GM12878 (cell line): Measurements from ENCODE around the gene MCEMP1. TPM values are rescaled to one million over a fixed set of nuclear protein-coding genes. Genes with fewer than 3 reads are reported as not detected.

Experiments
- ATAC-seq: fragments of 200-7000 bp; cut with Tn5 transposase; 3 replicates; pipeline ENCODE4 v1.9.1; 2020; ENCODE audit warnings: mild to moderate bottlenecking, moderate library complexity
- BruUV-seq: library from RNA; stranded (reverse); fragments of 400-500 nt; replicated peaks from 2 replicates; lab custom pipeline; 2021; lab: Mats Ljungman, UMichigan
- CTCF ChIA-PET: fragments of 300-600 bp; sonication (Branson Sonifier 250); formaldehyde crosslinking; extraction: SDS; loops from one replicate; lab custom pipeline; 2021; ENCODE audit warnings: inconsistent platforms; lab: Yijun Ruan, JAX
- POLR2A ChIA-PET: fragments of 350-600 bp; formaldehyde crosslinking; extraction: SDS; loops from one replicate; lab custom pipeline; 2021; ENCODE audit warnings: inconsistent platforms; lab: Charles Lee
- RAD21 ChIA-PET: fragments of 300-600 bp; sonication (Branson Sonifier 250); formaldehyde crosslinking; loops from one replicate; lab custom pipeline; 2023; ENCODE audit warnings: antibody characterized with exemption; ENCODE audit not compliant: unreplicated experiment; lab: Charles Lee
- SMC1A ChIA-PET: fragments of 300-600 bp; sonication (Branson Sonifier 250); formaldehyde crosslinking; loops from one replicate; lab custom pipeline; 2023; ENCODE audit not compliant: unreplicated experiment, uncharacterized antibody; lab: Charles Lee
- DNase-seq: peaks from one replicate; pipeline ENCODE4 v3.0.0-alpha.2; 2011; ENCODE audit warnings: low read depth, low spot score
- FAIRE-seq: peaks from 3 replicates; lab custom pipeline; 2011; peaks lifted over from hg19 to GRCh38; lab: Jason Lieb, UNC
- H2AFZ ChIP-seq: 2 replicates; pipeline ENCODE4 v1.6.0; 2011; ENCODE audit warnings: low read depth, low read length, control low read depth; ENCODE audit not compliant: control insufficient read depth
- H3K27ac ChIP-seq: 2 replicates; pipeline ENCODE4 v1.5.1; 2011; ENCODE audit warnings: control low read depth; ENCODE audit not compliant: control insufficient read depth, insufficient read depth
- H3K27me3 ChIP-seq, 2 experiments: replicated peaks in 1 of 2; 2 replicates each; pipeline versions ENCODE4 v1.6.0 to v1.6.1; 2011; ENCODE audit warnings: low read length in 1 of 2; ENCODE audit not compliant: control insufficient read depth in 2 of 2, insufficient read depth in 2 of 2
- H3K36me3 ChIP-seq, 2 experiments: 2 replicates each; pipeline ENCODE4 v1.5.1; 2011; ENCODE audit warnings: low read length in 1 of 2; ENCODE audit not compliant: control insufficient read depth in 2 of 2, insufficient read depth in 2 of 2
- H3K4me1 ChIP-seq: 2 replicates; pipeline ENCODE4 v1.6.1; 2011; ENCODE audit warnings: mild to moderate bottlenecking, low read length, moderate library complexity, mixed read lengths; ENCODE audit not compliant: control insufficient read depth, insufficient read depth
- H3K4me2 ChIP-seq: 2 replicates; pipeline ENCODE4 v1.6.0; 2011; ENCODE audit warnings: control low read depth; ENCODE audit not compliant: control insufficient read depth, insufficient read depth
- H3K4me3 ChIP-seq: fragments of 200-600 bp; sonication (generic); 2 replicates; pipeline ENCODE4 v1.5.1; 2016
- H3K79me2 ChIP-seq: 2 replicates; pipeline ENCODE4 v1.6.0; 2011; ENCODE audit warnings: low read length; ENCODE audit not compliant: control insufficient read depth, insufficient read depth
- H3K9ac ChIP-seq: 2 replicates; pipeline ENCODE4 v1.8.0; 2011; ENCODE audit warnings: low read length, control low read depth, mixed read lengths; ENCODE audit not compliant: control insufficient read depth, insufficient read depth
- H3K9me3 ChIP-seq: replicated peaks from 3 replicates; pipeline ENCODE4 v1.5.1; 2011; ENCODE audit warnings: mild to moderate bottlenecking, low read length; ENCODE audit not compliant: control insufficient read depth, insufficient read depth
- H4K20me1 ChIP-seq: 2 replicates; pipeline ENCODE4 v1.6.0; 2011; ENCODE audit not compliant: control insufficient read depth, insufficient read depth
- BACH1 ChIP-seq: fragments of 450-650 bp; IDR thresholded peaks from 2 replicates; pipeline ENCODE4 v1.6.1; 2017; ENCODE audit warnings: mild to moderate bottlenecking, borderline replicate concordance
- BCL11A ChIP-seq: IDR thresholded peaks from 2 replicates; pipeline ENCODE4 v1.6.1; 2011; ENCODE audit warnings: low read depth, low read length
- BRCA1 ChIP-seq: IDR thresholded peaks from 2 replicates; pipeline ENCODE4 v1.6.1; 2011; ENCODE audit warnings: low read depth, low read length, improper control_type of control experiment
- CREM ChIP-seq: IDR thresholded peaks from 2 replicates; pipeline ENCODE4 v1.6.1; 2014; ENCODE audit warnings: antibody characterized with exemption, low read depth
- FOXM1 ChIP-seq: IDR thresholded peaks from 2 replicates; pipeline ENCODE4 v1.6.1; 2012; ENCODE audit warnings: low read depth, mild to moderate bottlenecking, inconsistent platforms, low read length, moderate library complexity
- IRF4 ChIP-seq: IDR thresholded peaks from 2 replicates; pipeline ENCODE4 v1.6.1; 2011; ENCODE audit warnings: low read depth, low read length
- KLF5 ChIP-seq: fragments of 450-650 bp; IDR thresholded peaks from 2 replicates; pipeline ENCODE4 v1.6.1; 2014; ENCODE audit warnings: mild to moderate bottlenecking; ENCODE audit not compliant: partially characterized antibody
- MEF2B ChIP-seq: fragments of 450-650 bp; IDR thresholded peaks from 2 replicates; pipeline ENCODE4 v1.6.1; 2018; ENCODE audit warnings: mild to moderate bottlenecking, moderate library complexity; ENCODE audit not compliant: partially characterized antibody, poor library complexity, severe bottlenecking
- MTA2 ChIP-seq: fragments of 450-650 bp; IDR thresholded peaks from 2 replicates; pipeline ENCODE4 v1.6.1; 2016; ENCODE audit warnings: low read depth, mild to moderate bottlenecking, moderate library complexity
- MTA3 ChIP-seq: IDR thresholded peaks from 2 replicates; pipeline ENCODE4 v1.6.1; 2012; ENCODE audit warnings: low read length, inconsistent platforms, borderline replicate concordance
- NR2F1 ChIP-seq: fragments of 450-650 bp; conservative IDR thresholded peaks from 2 replicates; pipeline ENCODE4 v1.6.1; 2017; ENCODE audit warnings: mild to moderate bottlenecking
- RCOR1 ChIP-seq: conservative IDR thresholded peaks from 2 replicates; pipeline ENCODE4 v1.6.1; 2012; ENCODE audit warnings: low read depth, low read length, improper control_type of control experiment
- RELA ChIP-seq: fragments of 450-650 bp; IDR thresholded peaks from 2 replicates; pipeline ENCODE4 v1.8.0; 2014; ENCODE audit warnings: borderline replicate concordance; ENCODE audit not compliant: partially characterized antibody
- SMAD1 ChIP-seq: fragments of 450-650 bp; IDR thresholded peaks from 2 replicates; pipeline ENCODE4 v1.6.1; 2018; ENCODE audit warnings: mild to moderate bottlenecking, low read depth; ENCODE audit not compliant: partially characterized antibody
- SP1 ChIP-seq: IDR thresholded peaks from one replicate; pipeline ENCODE4 v1.6.1; 2011; ENCODE audit warnings: low read depth, low read length
- SUZ12 ChIP-seq: fragments of 200-600 bp; sonication (generic); IDR thresholded peaks from one replicate; pipeline ENCODE4 v1.6.1; 2018; ENCODE audit warnings: antibody characterized with exemption, mild to moderate bottlenecking; ENCODE audit not compliant: unreplicated experiment
- YBX1 ChIP-seq: fragments of 450-650 bp; IDR thresholded peaks from 2 replicates; pipeline ENCODE4 v1.6.1; 2016; ENCODE audit warnings: antibody characterized with exemption
- ZNF217 ChIP-seq: fragments of 450-650 bp; IDR thresholded peaks from 2 replicates; pipeline ENCODE4 v1.6.1; 2017; ENCODE audit warnings: antibody characterized with exemption, mild to moderate bottlenecking
- WGBS: methylation state at CpG from one replicate; pipeline ENCODE4 v1.1.6; 2016; ENCODE audit warnings: low lambda C conversion rate; ENCODE audit not compliant: insufficient replicate concordance, insufficient coverage; ENCODE audit errors: missing lambda C conversion rate; 5-methylcytosine and 5-hydroxymethylcytosine counted together
- in situ Hi-C: fragments of 300-500 bp; cut with MboI; formaldehyde crosslinking; loops from 9 replicates; pipeline ENCODE4 v1.14.3; 2018; ENCODE audit warnings: mixed read lengths
- intact Hi-C: fragments of 100-400 bp; cut with micrococcal nuclease; formaldehyde crosslinking; loops from one replicate; pipeline ENCODE4 v1.14.2; 2022; ENCODE audit not compliant: unreplicated experiment
- polyA plus RNA-seq, 11 experiments: library from polyadenylated mRNA; depleted of rRNA in 4 of 11; unstranded in 6 of 11; stranded (reverse) in 5 of 11; fragments of >200 nt; fragmentation: Nextera tagmentation in 4 of 11; fragmentation: Illumina TruSeq in 1 of 11; extraction: Ambion mirVana in 4 of 11; extraction: Trizol in 1 of 11; gene quantifications; 1 replicate in 1 of 11; 2 replicates in 10 of 11; pipeline versions ENCODE4 v1.2.1 to v1.2.3, GENCODE V29; 2011 to 2016; ENCODE audit warnings: inconsistent platforms in 2 of 11, missing spikeins in 2 of 11, low read depth in 1 of 11
- total RNA-seq, 4 experiments: library from RNA; depleted of rRNA in 3 of 4; stranded (reverse); fragments of >200 nt in 3 of 4; fragmentation: Illumina TruSeq in 1 of 4; extraction: Trizol in 1 of 4; gene quantifications; 2 replicates each; pipeline versions ENCODE4 v1.2.1 to v1.2.3, GENCODE V29; 2013 to 2021
- TF ChIP-seq, protein P1 (sequence below): fragments of 450-650 bp; IDR thresholded peaks from 2 replicates; pipeline ENCODE4 v1.6.1; 2018; ENCODE audit warnings: borderline replicate concordance, mild to moderate bottlenecking; ENCODE audit not compliant: partially characterized antibody
- TF ChIP-seq, protein P2 (sequence below): fragments of 450-650 bp; IDR thresholded peaks from 2 replicates; pipeline ENCODE4 v1.6.1; 2014; ENCODE audit warnings: mild to moderate bottlenecking

The MCEMP1 gene
- total and polyA plus RNA-seq, 10 of the 15 experiments (the other 5 are each of a cell fraction or from before 2014, with no cell fraction given) = 0.08 to 0.55 (median 0.26) TPM; not detected in 1

DNA sequence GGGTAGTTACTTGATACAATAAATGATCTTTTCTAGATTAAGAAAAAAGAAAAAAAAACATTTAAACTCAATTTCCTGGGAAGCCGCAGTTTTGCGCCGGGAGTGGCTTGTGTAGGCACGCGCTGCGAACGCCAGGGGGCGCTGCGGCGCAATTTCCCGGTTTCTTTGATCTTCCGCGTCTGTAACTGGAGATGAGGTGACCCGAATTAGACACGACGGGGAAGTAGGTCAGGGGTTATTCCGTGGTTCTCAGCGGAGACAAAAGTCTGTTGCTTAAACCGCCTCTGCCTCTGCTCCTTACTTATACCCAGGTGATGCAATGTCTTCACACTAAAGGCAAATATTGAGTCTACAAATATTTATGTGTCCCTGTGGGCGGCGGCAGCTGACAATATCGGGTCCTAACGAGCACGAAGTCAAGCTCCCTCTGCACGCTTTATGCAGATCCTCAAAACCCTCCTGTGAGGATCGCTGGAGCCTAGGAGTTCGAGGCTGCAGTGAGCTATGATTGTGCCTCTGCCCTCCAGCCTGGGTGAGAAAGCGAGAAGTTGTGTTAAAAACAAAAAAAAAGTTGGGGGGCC is 24.7 kb upstream of the MCEMP1 start (continued):
- TF ChIP-seq, protein P1, sequence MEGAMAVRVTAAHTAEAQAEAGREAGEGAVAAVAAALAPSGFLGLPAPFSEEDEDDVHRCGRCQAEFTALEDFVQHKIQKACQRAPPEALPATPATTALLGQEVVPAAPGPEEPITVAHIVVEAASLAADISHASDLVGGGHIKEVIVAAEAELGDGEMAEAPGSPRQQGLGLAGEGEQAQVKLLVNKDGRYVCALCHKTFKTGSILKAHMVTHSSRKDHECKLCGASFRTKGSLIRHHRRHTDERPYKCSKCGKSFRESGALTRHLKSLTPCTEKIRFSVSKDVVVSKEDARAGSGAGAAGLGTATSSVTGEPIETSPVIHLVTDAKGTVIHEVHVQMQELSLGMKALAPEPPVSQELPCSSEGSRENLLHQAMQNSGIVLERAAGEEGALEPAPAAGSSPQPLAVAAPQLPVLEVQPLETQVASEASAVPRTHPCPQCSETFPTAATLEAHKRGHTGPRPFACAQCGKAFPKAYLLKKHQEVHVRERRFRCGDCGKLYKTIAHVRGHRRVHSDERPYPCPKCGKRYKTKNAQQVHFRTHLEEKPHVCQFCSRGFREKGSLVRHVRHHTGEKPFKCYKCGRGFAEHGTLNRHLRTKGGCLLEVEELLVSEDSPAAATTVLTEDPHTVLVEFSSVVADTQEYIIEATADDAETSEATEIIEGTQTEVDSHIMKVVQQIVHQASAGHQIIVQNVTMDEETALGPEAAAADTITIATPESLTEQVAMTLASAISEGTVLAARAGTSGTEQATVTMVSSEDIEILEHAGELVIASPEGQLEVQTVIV = no peak
- TF ChIP-seq SP1 (peak; percentile 16), KLF5 (no peak), CREM (peak; percentile 73), RCOR1 (0 out of 2 replicates have a peak, but pooled peaks have one; percentile 73), IRF4 (peak; percentile 95)
- TF ChIP-seq, protein P2, sequence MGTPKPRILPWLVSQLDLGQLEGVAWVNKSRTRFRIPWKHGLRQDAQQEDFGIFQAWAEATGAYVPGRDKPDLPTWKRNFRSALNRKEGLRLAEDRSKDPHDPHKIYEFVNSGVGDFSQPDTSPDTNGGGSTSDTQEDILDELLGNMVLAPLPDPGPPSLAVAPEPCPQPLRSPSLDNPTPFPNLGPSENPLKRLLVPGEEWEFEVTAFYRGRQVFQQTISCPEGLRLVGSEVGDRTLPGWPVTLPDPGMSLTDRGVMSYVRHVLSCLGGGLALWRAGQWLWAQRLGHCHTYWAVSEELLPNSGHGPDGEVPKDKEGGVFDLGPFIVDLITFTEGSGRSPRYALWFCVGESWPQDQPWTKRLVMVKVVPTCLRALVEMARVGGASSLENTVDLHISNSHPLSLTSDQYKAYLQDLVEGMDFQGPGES = no peak

DNA sequence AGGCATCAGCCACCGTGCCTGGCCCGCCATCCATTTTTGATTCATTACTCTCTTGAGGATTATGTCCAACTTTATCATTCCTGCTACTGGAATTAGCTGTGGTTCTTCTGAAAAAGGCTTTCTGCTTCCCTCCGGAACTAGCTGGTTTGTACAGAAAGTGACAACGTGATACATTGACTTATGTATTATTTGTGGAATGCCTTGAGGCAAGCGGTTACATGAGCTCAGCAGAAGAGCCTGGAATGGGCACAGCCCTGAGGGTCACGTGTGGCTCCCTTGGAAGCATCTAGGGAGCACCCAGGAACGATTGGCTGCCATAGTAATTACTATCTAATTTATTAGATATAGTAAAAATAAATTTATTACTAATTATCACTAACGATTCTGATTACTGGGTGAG is 22.5 kb upstream of the MCEMP1 start:
- H3K9ac ChIP-seq = no peak overlapping the region
- intact Hi-C loops (no loop called here), in situ Hi-C loops (no loop called here)
- no peaks in the 10 kb centered on the region; a peak in 1 of 4 replicates for H3K27me3 ChIP-seq
- no peak overlapping the region for H2AFZ ChIP-seq
- no TSS peak for BruUV-seq
- ATAC-seq = no peak
- POLR2A ChIA-PET = no interaction called here
- H3K79me2 ChIP-seq = no peaks in the 10 kb centered on the region
- H4K20me1 ChIP-seq = no peaks in the 10 kb centered on the region
- peaks cover 20% of the 10 kb centered on the region for H3K4me1 ChIP-seq
- H3K9me3 ChIP-seq = no peaks in the 10 kb centered on the region
- WGBS = 75% methylated on average over 8 of the region's 8 CpGs
- no peak overlapping the region for H3K4me3 ChIP-seq
- no peak overlapping the region for H3K27ac ChIP-seq
- CTCF ChIA-PET = interaction anchor here (1.3 to 1.8 kb wide), 3 partner anchors 26 to 145 kb away, joined by 4 to 9 read pairs (median 5); partner anchors contain the start of gene TRAPPC5
- no peak overlapping the region for H3K4me2 ChIP-seq
- RAD21 ChIA-PET = interaction anchor here (1.6 kb wide), 1 partner anchor 146 kb away, joined by 8 read pairs; no protein-coding TSS in a partner anchor
- FAIRE-seq = no peak
- no peaks in the 10 kb centered on the region for H3K36me3 ChIP-seq
- SMC1A ChIA-PET = interaction anchor here (1.6 to 3.5 kb wide), 2 partner anchors 117 to 145 kb away, joined by 5 to 20 read pairs; no protein-coding TSS in a partner anchor
- DNase-seq = no peak
- TF ChIP-seq RCOR1 = no peak
- TF ChIP-seq MEF2B = no peak
- no peak for TF ChIP-seq YBX1
- TF ChIP-seq BRCA1 = no peak
- no peak for TF ChIP-seq ZNF217
- no peak for TF ChIP-seq RELA
- TF ChIP-seq FOXM1 = no peak
- TF ChIP-seq BACH1 = no peak
- TF ChIP-seq MTA2 = no peak
- no peak for TF ChIP-seq SUZ12
- no peak for TF ChIP-seq MTA3
- TF ChIP-seq, protein P2 = no peak
- no peak for TF ChIP-seq SMAD1
- no peak for TF ChIP-seq BCL11A
- no peak for TF ChIP-seq NR2F1
